NCI-H446 treated with DMSO at 0.1 percent for 48 hours (cell line): ENCODE results near the gene RGL4.
"Not testable (repeated sequence)": the region's sequence is repeated elsewhere in the genome, so short reads cannot be mapped to it uniquely, and the experiment has no call there.

Experiments
- DNase-seq: peaks from one replicate; lab custom pipeline; 2025; lab: John Stamatoyannopoulos, UW

RGL4 gene, protein sequence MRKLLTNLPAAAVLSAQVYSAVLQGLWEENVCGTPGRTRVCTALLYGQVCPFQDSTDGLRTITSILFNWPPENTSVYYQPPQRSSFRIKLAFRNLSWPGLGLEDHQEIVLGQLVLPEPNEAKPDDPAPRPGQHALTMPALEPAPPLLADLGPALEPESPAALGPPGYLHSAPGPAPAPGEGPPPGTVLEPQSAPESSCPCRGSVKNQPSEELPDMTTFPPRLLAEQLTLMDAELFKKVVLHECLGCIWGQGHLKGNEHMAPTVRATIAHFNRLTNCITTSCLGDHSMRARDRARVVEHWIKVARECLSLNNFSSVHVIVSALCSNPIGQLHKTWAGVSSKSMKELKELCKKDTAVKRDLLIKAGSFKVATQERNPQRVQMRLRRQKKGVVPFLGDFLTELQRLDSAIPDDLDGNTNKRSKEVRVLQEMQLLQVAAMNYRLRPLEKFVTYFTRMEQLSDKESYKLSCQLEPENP

GRCh38 chr22:23690713-23691112 lies at the start of gene RGL4:
TSS of gene RGL4 (plus strand) at chr22:23691013. CDS start at chr22:23692031, 1,018 bp downstream.
- DNase-seq: no peak

- not testable (repeated sequence) for DNase-seq
Measured at GRCh38 chr22:23646526-23646925, 44.3 kb upstream of the RGL4 start.

DNA sequence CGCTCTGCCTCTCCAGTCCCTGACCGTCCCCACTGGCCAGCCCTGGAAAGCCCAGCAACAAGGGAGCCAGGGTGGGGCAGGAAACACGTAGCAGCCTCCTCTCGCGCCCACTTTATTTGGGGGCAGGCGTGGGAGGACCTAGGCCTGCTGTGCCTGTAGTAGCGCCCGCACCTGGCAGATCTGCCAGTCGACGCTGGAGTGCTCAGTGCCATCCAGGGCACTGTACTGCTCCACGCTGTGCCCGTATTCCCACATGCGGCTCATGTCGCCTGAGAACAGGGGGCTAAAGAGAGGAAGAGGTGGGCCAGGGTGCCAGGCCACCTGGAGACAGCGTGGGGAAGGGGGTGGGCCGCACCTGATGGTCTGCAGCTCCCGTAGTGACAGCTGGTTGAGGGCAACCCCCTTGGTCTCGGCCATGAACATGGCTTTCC lies 41.7 kb upstream of the RGL4 start:
- no peak for DNase-seq

DNA sequence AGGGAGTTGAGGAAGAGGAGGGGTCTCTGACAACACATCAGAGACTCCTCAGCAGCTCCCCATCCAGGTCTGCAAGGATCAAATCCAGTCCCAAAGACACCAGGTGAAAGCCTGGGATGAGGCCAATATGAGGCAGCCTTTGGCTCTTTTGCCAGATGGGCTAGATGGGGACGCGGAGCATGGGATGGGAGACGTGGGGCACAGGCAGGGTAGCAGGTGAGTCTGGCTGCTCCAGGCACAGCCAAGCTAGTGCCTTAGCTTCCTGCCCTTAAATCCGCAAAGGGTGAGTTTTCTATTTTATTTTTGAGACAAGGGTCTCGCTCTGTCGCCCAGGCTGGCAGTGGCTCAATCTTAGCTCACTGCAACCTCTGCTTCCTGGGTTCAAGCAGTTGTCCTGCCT lies 39.1 kb upstream of the RGL4 start:
- DNase-seq: no peak

DNA sequence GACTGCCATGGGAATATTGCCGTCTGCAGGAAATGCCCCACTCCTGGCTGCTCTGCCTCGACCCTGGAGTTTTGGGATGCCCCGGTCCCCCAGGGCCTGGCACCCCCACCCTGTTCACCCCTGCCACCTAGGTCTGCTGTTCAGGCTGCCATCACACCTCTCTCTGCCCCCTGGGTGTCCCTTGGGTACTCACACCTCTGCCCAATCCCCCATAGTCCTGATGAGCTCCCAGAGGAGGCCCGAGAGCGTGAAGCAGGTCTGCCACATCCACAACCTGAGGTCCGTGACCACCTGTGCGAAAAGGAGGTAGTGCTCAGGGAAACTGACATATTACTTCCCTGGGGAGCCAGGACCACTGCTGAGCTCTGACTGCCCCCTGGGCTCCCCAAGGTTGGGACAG lies 38.5 kb upstream of the RGL4 start:
- no peak for DNase-seq

DNA sequence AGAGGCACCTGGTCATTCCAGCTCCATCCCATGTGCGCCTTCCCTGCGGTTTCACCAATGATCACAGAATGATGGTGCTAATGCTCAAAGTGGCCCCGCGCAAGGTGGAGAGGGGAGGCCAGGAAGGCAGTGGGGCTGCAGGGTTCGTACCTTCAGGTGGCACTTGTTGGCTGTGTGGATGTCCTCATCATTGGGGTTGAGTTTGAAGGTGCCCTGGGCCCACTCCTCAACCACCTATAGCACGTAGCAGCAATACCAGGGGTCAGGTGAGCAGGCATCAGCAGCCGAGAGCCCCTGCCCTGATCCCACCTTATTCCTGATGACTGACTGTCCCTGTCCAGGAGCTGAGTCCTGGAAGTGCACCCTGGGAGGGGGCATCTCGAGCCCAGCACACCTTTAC lies 38.1 kb upstream of the RGL4 start:
- no peak for DNase-seq

DNA sequence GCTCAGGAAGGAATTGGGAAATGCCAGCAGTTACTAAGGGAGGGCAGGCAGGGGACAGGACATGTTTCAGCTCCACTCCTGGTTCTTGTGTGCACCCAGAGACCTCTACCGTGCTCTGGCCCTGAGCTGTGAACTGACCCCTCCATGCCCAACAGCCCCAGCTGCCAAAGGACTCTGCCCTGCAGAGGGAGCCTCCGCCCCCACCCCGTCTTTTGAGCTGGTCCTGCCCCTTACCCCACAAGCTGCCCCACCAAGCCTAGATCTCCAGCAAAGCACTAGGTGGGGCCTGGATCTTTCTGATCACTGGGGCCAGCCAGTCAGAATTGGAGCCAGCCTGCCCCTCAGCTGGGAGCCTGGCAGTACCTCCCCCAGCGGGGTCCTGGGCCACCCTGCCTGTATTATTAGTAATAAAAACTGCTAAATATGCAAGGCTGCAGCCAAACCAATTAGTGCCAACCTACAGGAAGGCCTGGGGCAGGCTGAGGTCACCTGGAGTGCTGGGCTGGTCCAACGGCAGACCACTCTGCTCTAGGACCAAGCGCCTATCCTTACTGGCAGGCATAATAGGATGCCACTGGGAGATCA lies 34.8 kb upstream of the RGL4 start:
- no peak for DNase-seq

- DNase-seq: no peak
Measured at GRCh38 chr22:23657727-23658126, 33.1 kb upstream of the RGL4 start.

- DNase-seq: not testable (repeated sequence)
Measured at GRCh38 chr22:23660381-23660780, 30.4 kb upstream of the RGL4 start.

GRCh38 chr22:23670378-23671295 lies 20.2 kb upstream of the RGL4 start:
- no peak for DNase-seq

- DNase-seq: not testable (repeated sequence)
Measured at GRCh38 chr22:23671387-23671786, 19.4 kb upstream of the RGL4 start.

GRCh38 chr22:23672307-23673049 lies 18.3 kb upstream of the RGL4 start:
- not testable (repeated sequence) for DNase-seq

GRCh38 chr22:23673050-23673620 lies 17.7 kb upstream of the RGL4 start:
- no peak for DNase-seq

DNA sequence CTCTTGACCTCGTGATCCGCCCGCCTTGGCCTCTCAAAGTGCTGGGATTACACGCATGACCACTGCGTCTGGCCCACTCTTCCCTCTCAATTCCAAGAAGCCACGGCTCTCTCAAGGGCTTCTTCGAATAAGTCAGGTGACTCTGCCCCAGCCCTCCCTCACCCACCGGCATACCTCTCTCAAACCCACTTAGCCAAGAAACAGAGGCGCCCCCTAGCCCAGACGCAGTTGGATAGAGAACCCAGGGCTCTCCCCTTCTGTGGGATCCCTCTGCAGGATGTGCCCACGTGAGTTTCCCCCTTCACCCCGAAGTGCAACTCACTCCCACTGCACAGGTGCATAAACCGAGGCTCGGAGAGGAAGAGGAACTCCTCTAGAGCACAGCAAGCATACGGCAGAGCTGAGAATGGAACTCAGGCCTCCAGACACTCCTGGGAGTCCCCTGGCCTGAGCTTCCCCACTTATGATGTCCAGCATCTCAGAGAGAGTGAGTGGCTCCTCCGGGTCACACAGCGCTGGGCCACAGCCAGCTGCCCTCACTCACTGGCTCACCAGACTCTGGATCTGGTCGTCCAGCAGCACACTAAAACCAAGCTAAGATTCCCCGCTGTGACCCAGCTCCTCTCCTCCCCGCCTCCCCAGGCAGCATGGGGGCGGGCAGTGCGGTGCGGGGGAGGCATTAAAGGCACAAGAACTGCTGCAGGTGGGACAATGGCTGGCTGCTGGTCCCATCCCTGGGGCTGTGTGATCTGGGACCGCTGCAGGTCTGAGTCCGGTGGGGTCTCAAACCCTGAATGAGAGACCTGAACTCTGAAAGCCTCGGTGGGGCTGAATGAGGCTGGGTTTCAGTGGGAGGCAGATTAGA lies 16.8 kb upstream of the RGL4 start:
- no peak for DNase-seq

DNA sequence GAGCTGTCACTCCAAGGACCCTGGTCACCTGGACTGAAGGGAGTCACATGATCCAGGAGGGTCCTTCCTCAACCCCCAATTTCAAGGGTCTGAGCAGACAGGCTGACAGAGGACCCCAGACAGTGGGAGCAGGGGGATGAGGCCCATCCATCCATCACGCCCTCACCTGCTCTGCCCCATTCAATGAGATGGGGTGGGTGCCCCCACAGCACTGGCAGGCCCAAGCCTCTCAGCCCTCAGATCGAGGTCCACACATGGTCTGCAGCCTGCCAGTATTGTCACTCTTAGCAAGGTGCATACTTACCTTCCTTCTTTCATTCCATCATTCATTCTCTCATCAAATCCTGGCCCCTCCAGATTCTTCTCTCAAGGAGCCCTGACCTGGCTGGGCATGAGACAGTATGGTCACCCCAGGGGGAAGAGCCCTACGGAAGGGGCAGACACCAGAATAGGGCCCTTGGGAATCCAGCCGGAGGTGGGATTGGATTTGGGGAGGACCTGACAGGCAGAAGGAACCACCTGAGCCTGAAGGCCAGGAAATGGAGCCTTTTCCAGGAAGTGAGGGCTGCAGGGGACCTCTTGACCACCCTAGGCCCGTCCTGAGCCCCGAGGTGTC lies 15.8 kb upstream of the RGL4 start:
- DNase-seq: not testable (repeated sequence)

DNA sequence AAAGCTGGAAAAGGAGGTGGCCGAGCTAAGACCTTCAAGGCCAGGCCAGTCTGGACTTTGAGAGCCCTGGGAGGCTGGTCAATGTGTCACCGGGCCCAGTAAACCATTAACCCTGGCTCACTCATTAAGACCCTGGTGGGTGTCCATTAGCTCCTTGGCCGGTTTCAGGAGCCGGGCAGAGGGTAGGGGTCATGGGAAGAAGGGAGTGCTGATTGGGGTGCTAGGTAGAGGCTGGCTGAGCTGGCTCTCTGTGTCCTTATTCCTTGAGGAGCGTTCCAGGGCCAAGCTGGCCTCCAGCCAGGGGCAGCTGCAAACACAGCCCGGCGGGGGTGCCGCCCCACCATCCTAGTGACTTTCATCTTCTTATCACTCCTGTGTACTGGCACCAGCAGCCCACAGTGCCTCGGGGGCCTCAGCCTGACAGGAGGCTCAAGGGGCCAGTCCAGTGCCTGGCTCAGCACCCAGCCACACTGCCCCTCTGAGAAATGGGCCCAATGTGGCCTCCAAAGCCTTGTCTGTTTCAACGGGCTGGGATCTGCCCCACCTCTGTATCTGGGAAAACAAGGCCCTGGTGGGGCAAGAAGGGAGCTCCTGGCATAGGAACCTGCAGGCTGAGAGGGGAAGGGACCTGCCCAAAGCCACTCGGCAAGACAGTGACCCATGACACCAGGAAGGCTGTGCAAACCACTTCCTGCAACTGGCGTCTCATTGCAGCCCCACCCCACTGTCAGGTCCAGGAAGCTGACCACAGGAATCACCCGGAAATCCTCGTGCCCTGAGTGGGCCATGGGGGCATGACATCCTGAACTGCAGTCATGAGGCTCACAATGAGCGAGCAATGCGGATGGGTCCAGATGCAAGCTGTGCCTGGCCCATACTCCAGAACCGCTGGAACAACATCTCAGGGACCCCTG lies 15.1 kb upstream of the RGL4 start:
- no peak for DNase-seq

GRCh38 chr22:23676841-23677700 lies 13.7 kb upstream of the RGL4 start:
- DNase-seq: not testable (repeated sequence)

DNA sequence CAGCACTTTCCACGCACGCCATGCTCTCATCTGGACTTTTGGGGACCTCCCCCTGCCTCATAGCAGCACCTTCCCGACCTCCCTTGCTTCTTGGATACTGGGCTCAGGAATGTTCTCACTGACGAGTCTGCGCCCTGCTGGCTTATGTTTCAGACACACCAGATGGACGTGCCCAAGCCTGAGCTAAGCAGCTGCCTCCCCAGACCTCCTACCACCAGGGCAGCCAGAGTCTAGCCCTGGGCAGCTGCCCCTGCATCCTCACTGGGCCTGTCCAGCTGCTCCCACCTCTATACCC lies 13.2 kb upstream of the RGL4 start:
- no peak for DNase-seq
